Measurements from ENCODE around the gene ARHGAP12. TPM values are rescaled to one million over a fixed set of nuclear protein-coding genes. Genes with fewer than 3 reads are reported as not detected.
A peak's percentile ranks its signal among the peaks of the same experiment; 100 is the strongest.

Gene ARHGAP12
- total RNA-seq, 2 experiments from 2014 or later = 40.3 to 41.1 TPM

- Histone ChIP-seq H3K36me3 (ENCODE audit: insufficient read depth, low read length) (no peaks in the 10 kb centered on the region), H3K27me3 (ENCODE audit: control insufficient read depth in 1 of 2, insufficient read depth in 2 of 2, low read length in 2 of 2) (no peaks in the 10 kb centered on the region), H3K4me3 (ENCODE audit: low read length) (peak overlapping the region; percentile 99), H3K27ac (ENCODE audit: low read depth in 1 of 2, low read length in 2 of 2) (peak overlapping the region in 1 of 2 donors; percentile 82), H3K9me3 (ENCODE audit: control insufficient read depth in 1 of 2, insufficient read depth in 1 of 2, low read length in 2 of 2) (no peaks in the 10 kb centered on the region), H3K4me1 (ENCODE audit: insufficient read depth, low read length) (peaks cover 19% of the 10 kb centered on the region)
- Mint-ChIP-seq H3K4me1 (ENCODE audit: low read depth) (peaks cover 19% of the 10 kb centered on the region), H3K27me3 (no peaks in the 10 kb centered on the region), H3K4me3 (peak overlapping the region; percentile 95), H3K36me3 (ENCODE audit: low read depth) (no peaks in the 10 kb centered on the region), H3K27ac (peak overlapping the region; percentile 96), H3K9me3 (no peaks in the 10 kb centered on the region)
- no peak for TF ChIP-seq CTCF (IDR thresholded peaks at IDR 0.05)
- DNase-seq (peak in 12 of 14 experiments; percentile 11 to 74 (median 36)), ATAC-seq (ENCODE audit: poor library complexity) (no peak)
- POLR2A ChIA-PET = interaction anchor here (0.5 to 1.7 kb wide), 6 partner anchors 11 to 975 kb away, joined by 4 to 21 read pairs (median 6); partner anchors contain the start of gene ZNF438
- CTCF ChIA-PET = interaction anchor here (1.0 to 2.5 kb wide), 2 partner anchors 11 to 728 kb away, joined by 3 to 11 read pairs; partner anchors contain the start of gene ZNF438
- intact Hi-C loops (cut with DNase I, micrococcal nuclease) = loop anchor here in 1 of 2 experiments (2.0 to 5.0 kb wide), 2 partner anchors 440 to 627 kb away; partner anchors contain the start of gene ZEB1
Measured at GRCh38 chr10:31759124-31759798, 169.4 kb downstream of the ARHGAP12 start.

- peak overlapping the region; percentile 80 for H3K4me3 Mint-ChIP-seq
- no peaks in the 10 kb centered on the region for H3K36me3 Mint-ChIP-seq (ENCODE audit: low read depth)
- TF ChIP-seq CTCF (IDR thresholded peaks at IDR 0.05) = no peak
- intact Hi-C loops (cut with DNase I, micrococcal nuclease) = loop anchor here in 1 of 2 experiments (2.0 to 5.0 kb wide), 2 partner anchors 440 to 626 kb away; partner anchors contain the start of gene ZEB1
- Histone ChIP-seq H3K9me3 (ENCODE audit: control insufficient read depth in 1 of 2, insufficient read depth in 1 of 2, low read length in 2 of 2) (no peaks in the 10 kb centered on the region), H3K27me3 (ENCODE audit: control insufficient read depth in 1 of 2, insufficient read depth in 2 of 2, low read length in 2 of 2) (no peaks in the 10 kb centered on the region), H3K4me3 (ENCODE audit: low read length) (no peak overlapping the region), H3K4me1 (ENCODE audit: insufficient read depth, low read length) (peaks cover 19% of the 10 kb centered on the region), H3K27ac (ENCODE audit: low read depth in 1 of 2, low read length in 2 of 2) (peak overlapping the region in 1 of 2 donors; percentile 52), H3K36me3 (ENCODE audit: insufficient read depth, low read length) (no peaks in the 10 kb centered on the region)
- ATAC-seq (ENCODE audit: poor library complexity) = no peak
- ChIA-PET POLR2A (no interaction called here), CTCF (no interaction called here)
- H3K9me3 Mint-ChIP-seq = no peaks in the 10 kb centered on the region
- H3K4me1 Mint-ChIP-seq (ENCODE audit: low read depth) = peaks cover 19% of the 10 kb centered on the region
- DNase-seq = no peak
- H3K27ac Mint-ChIP-seq = peak overlapping the region; percentile 86
- no peaks in the 10 kb centered on the region for H3K27me3 Mint-ChIP-seq
Measured at GRCh38 chr10:31758495-31758894, 170.1 kb downstream of the ARHGAP12 start.

- ATAC-seq (ENCODE audit: poor library complexity) (no peak), DNase-seq (no peak)
- Mint-ChIP-seq H3K4me3 (peak overlapping the region; percentile 80), H3K27ac (peak overlapping the region; percentile 86), H3K9me3 (no peaks in the 10 kb centered on the region), H3K27me3 (no peaks in the 10 kb centered on the region), H3K36me3 (ENCODE audit: low read depth) (no peaks in the 10 kb centered on the region), H3K4me1 (ENCODE audit: low read depth) (peaks cover 19% of the 10 kb centered on the region)
- intact Hi-C loops (cut with DNase I, micrococcal nuclease) = loop anchor here in 1 of 2 experiments (2.0 to 5.0 kb wide), 2 partner anchors 439 to 626 kb away; partner anchors contain the start of gene ZEB1
- Histone ChIP-seq H3K36me3 (ENCODE audit: insufficient read depth, low read length) (no peaks in the 10 kb centered on the region), H3K9me3 (ENCODE audit: control insufficient read depth in 1 of 2, insufficient read depth in 1 of 2, low read length in 2 of 2) (no peaks in the 10 kb centered on the region), H3K27me3 (ENCODE audit: control insufficient read depth in 1 of 2, insufficient read depth in 2 of 2, low read length in 2 of 2) (no peaks in the 10 kb centered on the region), H3K4me3 (ENCODE audit: low read length) (no peak overlapping the region), H3K4me1 (ENCODE audit: insufficient read depth, low read length) (peaks cover 19% of the 10 kb centered on the region), H3K27ac (ENCODE audit: low read depth in 1 of 2, low read length in 2 of 2) (no peak overlapping the region)
- ChIA-PET POLR2A (no interaction called here), CTCF (no interaction called here)
- TF ChIP-seq CTCF (IDR thresholded peaks at IDR 0.05) = no peak
Measured at GRCh38 chr10:31757831-31758230, 170.8 kb downstream of the ARHGAP12 start.
